GM12865 (cell line): ENCODE data around the gene HRH1.
"Not testable (repeated sequence)": the region's sequence is repeated elsewhere in the genome, so short reads cannot be mapped to it uniquely, and the experiment has no call there.

ENCODE experiments used
- DNase-seq: peaks from one replicate; pipeline ENCODE4 v3.0.0; 2010; ENCODE audit warnings: low read depth
- H3K4me3 ChIP-seq: 2 replicates; pipeline ENCODE4 v1.5.1; 2011; ENCODE audit warnings: mild to moderate bottlenecking, low read depth, low read length, control low read depth
- TF ChIP-seq, protein P1 (sequence below): IDR thresholded peaks from 2 replicates; pipeline ENCODE4 v1.5.1; 2011; ENCODE audit warnings: low read length, control low read depth, low read depth, inconsistent platforms; ENCODE audit not compliant: insufficient read depth; ENCODE audit errors: missing control alignments

Gene HRH1

DNA sequence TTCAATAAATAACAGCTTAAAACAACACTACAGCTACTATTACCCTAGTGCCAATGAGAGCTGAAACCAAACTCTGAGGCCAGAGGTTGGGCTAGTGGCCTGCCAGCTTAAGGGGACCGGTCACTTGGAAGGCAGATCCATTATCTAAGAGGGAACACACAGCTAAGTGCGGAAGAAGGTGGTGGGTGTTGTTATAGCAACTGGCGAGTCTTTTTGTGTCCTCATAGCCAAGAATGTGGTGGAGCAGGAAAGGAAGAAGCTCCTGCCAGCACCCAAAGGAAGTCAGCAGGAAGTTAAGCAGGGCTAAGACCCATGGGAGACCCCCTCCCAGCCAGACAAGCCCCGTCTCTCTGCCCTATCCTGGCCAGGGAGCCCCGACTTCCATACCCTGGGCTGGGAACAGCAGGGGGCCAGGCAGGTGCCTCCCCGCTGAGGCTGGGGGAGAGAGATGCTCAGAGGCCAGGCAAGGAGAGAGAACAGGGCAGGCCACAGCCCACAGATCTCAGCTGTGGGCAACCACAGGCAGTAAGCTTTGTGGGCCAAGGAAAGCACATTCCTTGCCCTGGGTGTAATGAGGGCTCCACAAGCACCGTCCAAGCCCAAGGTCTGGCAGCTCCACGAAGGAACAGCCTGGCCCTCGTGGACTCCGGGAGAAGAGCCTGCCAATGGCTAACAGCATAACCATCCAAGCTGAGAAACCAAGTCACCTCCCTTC lies 34.0 kb upstream of the HRH1 start:
- TF ChIP-seq, protein P1, sequence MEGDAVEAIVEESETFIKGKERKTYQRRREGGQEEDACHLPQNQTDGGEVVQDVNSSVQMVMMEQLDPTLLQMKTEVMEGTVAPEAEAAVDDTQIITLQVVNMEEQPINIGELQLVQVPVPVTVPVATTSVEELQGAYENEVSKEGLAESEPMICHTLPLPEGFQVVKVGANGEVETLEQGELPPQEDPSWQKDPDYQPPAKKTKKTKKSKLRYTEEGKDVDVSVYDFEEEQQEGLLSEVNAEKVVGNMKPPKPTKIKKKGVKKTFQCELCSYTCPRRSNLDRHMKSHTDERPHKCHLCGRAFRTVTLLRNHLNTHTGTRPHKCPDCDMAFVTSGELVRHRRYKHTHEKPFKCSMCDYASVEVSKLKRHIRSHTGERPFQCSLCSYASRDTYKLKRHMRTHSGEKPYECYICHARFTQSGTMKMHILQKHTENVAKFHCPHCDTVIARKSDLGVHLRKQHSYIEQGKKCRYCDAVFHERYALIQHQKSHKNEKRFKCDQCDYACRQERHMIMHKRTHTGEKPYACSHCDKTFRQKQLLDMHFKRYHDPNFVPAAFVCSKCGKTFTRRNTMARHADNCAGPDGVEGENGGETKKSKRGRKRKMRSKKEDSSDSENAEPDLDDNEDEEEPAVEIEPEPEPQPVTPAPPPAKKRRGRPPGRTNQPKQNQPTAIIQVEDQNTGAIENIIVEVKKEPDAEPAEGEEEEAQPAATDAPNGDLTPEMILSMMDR = no peak
- H3K4me3 ChIP-seq = no peak overlapping the region
- DNase-seq = no peak

DNA sequence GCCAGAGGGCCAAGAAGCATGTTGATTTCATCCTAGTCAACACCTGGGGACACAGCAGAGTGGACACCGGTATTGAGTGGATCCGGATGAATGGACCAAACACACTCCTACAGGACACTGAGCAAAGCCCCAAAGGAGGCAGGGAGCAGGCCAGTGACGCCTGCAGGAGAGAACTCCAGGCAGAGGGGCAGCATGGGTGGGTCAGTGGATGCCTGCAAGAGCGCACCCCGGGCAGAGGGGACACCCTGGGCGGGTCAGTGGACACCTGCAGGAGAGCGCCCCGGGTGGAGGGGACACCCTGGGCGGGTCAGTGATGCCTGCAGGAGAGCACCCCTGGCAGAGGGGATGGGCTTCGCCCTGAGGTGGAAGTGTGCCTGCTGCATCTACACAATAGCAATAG lies 27.6 kb upstream of the HRH1 start:
- no peak overlapping the region for H3K4me3 ChIP-seq
- no peak for DNase-seq
- TF ChIP-seq, protein P1 = no peak

DNA sequence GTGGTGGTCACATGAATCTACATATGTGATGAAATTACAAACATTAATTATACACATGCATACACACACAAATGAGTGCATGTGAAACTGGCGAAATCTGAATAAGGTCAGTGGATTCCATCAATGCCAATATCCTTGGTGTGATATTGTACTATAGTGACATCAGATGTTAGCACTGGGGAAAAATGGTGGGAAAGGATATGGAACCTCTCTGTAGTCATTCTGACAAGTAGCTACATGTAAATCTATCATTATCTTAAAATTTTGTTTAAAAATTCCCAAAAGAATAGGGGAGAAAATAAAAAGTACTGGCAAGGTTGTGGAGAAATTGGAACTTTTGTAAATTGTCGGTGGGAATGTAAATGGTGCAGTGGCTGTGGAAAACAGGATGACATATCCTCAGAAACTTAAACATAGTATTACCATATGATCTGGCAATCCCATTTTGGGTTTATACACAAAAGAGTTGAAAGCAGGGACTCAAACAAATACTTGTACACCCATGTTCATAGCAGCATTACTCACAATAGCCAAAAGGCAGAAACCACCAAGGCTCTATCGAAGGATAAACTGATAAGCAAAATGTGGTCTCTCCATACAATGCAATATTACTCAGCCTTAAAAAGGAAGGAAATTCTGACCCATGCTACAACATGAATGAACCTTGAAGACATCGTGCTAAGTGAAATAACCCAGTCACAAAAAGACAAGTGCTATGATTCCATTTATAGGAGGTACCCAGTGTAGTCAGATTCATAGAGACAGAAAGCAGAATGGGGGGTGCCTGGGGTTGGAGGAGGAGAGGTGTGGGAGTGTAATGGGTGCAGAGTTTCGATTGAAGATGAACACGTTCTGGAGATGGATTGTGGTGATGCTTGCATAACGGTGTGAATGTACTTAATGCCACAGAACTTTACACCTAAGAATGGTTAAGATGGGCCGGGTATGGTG lies 25.3 kb upstream of the HRH1 start:
- no peak for DNase-seq
- TF ChIP-seq, protein P1 = no peak
- H3K4me3 ChIP-seq = no peak overlapping the region

DNA sequence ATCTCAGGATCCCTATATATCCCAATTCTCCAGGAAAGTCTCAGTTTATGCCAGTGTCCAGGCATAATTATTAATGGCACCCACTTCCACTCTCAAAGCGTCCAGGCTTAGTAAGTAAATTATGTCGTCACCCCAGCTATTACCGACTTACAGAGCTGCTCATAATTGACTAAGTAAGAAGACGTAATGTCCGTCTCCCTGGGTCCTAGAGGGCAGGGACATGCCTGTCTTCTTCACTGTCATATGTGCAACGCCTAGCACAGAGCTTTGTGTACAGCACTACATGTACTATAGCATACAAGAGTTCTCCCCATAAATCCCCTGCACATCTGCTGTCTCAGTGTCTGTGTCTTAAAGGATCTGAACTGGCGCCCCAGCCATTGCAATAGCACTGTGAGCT lies 23.9 kb upstream of the HRH1 start:
- H3K4me3 ChIP-seq = no peak overlapping the region
- TF ChIP-seq, protein P1 = no peak
- DNase-seq = no peak

DNA sequence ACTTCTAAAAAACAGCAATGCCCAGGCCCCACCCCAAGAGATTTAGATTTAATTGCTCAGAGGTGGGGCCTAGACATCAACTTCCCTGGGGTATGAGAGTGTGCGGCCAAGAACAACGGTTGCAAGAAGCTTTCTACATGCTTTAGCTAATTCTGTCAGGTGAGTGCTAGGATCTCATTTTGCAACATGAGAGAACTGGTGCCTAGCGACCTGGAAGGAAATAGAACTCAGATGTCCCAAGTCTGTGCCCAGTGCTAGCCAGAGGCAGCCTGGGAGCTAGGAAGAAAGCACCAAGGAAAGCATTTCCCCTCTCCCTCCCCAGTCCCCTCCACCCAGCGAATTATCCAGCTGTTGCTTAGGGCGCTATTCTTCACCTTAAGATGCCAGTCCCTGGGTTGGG lies 22.9 kb upstream of the HRH1 start:
- TF ChIP-seq, protein P1 = no peak
- no peak overlapping the region for H3K4me3 ChIP-seq
- DNase-seq = no peak

- not testable (repeated sequence) for DNase-seq, H3K4me3 ChIP-seq
Observed at GRCh38 chr3:11131886-11132285, 22.4 kb upstream of the HRH1 start.

DNA sequence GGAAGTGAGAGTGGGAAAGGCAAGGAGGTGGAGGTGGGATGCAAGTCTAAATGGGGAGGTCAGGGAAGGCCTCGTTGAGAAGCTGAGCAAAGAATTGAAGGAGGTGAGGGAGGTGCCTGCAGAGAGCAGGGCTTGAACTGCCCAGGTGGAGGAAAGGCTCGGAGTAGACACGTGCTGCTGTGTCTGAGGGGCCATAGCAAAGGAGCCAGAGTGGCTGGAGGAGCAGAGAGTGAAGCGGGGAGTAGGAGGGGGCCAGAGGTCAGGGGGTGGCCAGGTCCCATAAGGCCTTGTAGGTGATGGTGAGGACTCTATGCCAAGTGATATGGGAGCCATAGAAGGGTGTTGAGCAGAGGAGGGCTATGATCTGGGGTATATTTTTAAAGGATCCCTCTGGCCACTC lies 21.4 kb upstream of the HRH1 start:
- no peak for DNase-seq
- H3K4me3 ChIP-seq = no peak overlapping the region
- TF ChIP-seq, protein P1 = no peak
